Astrocyte of the hippocampus (primary cell): ENCODE results near the gene MIA2.
"Not testable (repeated sequence)": the region's sequence is repeated elsewhere in the genome, so short reads cannot be mapped to it uniquely, and the experiment has no call there.

Experiments used
- DNase-seq: peaks from one replicate; pipeline ENCODE4 v3.0.0; 2011; ENCODE audit warnings: low read depth, low spot score

MIA2 gene

GRCh38 chr14:39231751-39232553 is 1.8 kb upstream of the MIA2 start:
- peak; percentile 41 for DNase-seq

- DNase-seq, result peak; percentile 54
These were observed 930 bp upstream of the MIA2 start for GRCh38 chr14:39232554-39233415.

- not testable (repeated sequence) for DNase-seq
These were observed 1.3 kb downstream of the MIA2 start for GRCh38 chr14:39234986-39235385.

GRCh38 chr14:39235466-39235865 is 1.8 kb downstream of the MIA2 start:
- not testable (repeated sequence) for DNase-seq

GRCh38 chr14:39240769-39241168 is 7.1 kb downstream of the MIA2 start:
- DNase-seq, result no peak

- DNase-seq, result peak; percentile 45
These were observed 7.9 kb downstream of the MIA2 start for GRCh38 chr14:39241637-39242036.

- no peak for DNase-seq
These were observed 10.1 kb downstream of the MIA2 start for GRCh38 chr14:39243831-39244230.

GRCh38 chr14:39246618-39247017 is 12.9 kb downstream of the MIA2 start:
- DNase-seq, result no peak

GRCh38 chr14:39247256-39247655 is 13.5 kb downstream of the MIA2 start:
- DNase-seq, result peak; percentile 86

GRCh38 chr14:39251547-39251946 is 17.8 kb downstream of the MIA2 start:
- DNase-seq, result no peak

- not testable (repeated sequence) for DNase-seq
These were observed 23.7 kb downstream of the MIA2 start for GRCh38 chr14:39257388-39257787.

GRCh38 chr14:39258782-39259545 is 25.2 kb downstream of the MIA2 start:
- DNase-seq, result no peak

- not testable (repeated sequence) for DNase-seq
These were observed 26.4 kb downstream of the MIA2 start for GRCh38 chr14:39260161-39260560.

GRCh38 chr14:39262214-39262613 is 28.5 kb downstream of the MIA2 start:
- not testable (repeated sequence) for DNase-seq

- DNase-seq, result no peak
These were observed 30.3 kb downstream of the MIA2 start for GRCh38 chr14:39264057-39264456.

GRCh38 chr14:39264558-39264957 is 30.8 kb downstream of the MIA2 start:
- DNase-seq, result peak; percentile 5

GRCh38 chr14:39265033-39265432 is 31.3 kb downstream of the MIA2 start:
- DNase-seq, result peak; percentile 61

- no peak for DNase-seq
These were observed 32.2 kb downstream of the MIA2 start for GRCh38 chr14:39265806-39266524.

GRCh38 chr14:39266525-39266870 is 32.8 kb downstream of the MIA2 start:
- DNase-seq, result no peak

GRCh38 chr14:39266871-39267607 is 33.3 kb downstream of the MIA2 start:
- DNase-seq, result peak; percentile 92

GRCh38 chr14:39267608-39268005 is 33.9 kb downstream of the MIA2 start:
- no peak for DNase-seq
